Endothelial cell (in vitro differentiated cells): ENCODE results near the gene PTPN6. TPM values are rescaled to one million over a fixed set of nuclear protein-coding genes. Genes with fewer than 3 reads are reported as not detected.

Experiments
- DNase-seq: peaks from one replicate; pipeline ENCODE4 v3.0.0; 2021; ENCODE audit warnings: low spot score
- H3K27ac Mint-ChIP-seq: one replicate; pipeline ENCODE4 v1.8.0; 2021; ENCODE audit warnings: mixed read lengths, inconsistent platforms; ENCODE audit not compliant: unreplicated experiment
- H3K27me3 Mint-ChIP-seq: one replicate; pipeline ENCODE4 v1.8.0; 2021; ENCODE audit warnings: mild to moderate bottlenecking, moderate library complexity, mixed read lengths, inconsistent platforms; ENCODE audit not compliant: unreplicated experiment
- H3K36me3 Mint-ChIP-seq: one replicate; pipeline ENCODE4 v1.8.0; 2021; ENCODE audit warnings: mild to moderate bottlenecking, low read depth, mixed read lengths, inconsistent platforms; ENCODE audit not compliant: unreplicated experiment
- H3K4me1 Mint-ChIP-seq: one replicate; pipeline ENCODE4 v1.8.0; 2021; ENCODE audit warnings: mild to moderate bottlenecking, mixed read lengths, inconsistent platforms; ENCODE audit not compliant: unreplicated experiment
- H3K4me3 Mint-ChIP-seq: one replicate; pipeline ENCODE4 v1.8.0; 2021; ENCODE audit warnings: mild to moderate bottlenecking, mixed read lengths, inconsistent platforms; ENCODE audit not compliant: unreplicated experiment
- H3K9me3 Mint-ChIP-seq: one replicate; pipeline ENCODE4 v1.8.0; 2021; ENCODE audit warnings: mixed read lengths, inconsistent platforms; ENCODE audit not compliant: unreplicated experiment
- CTCF ChIP-seq: fragments of 200-600 bp; sonication (generic); IDR thresholded peaks from one replicate; pipeline ENCODE4 v1.5.0; 2021; ENCODE audit warnings: antibody characterized with exemption; ENCODE audit not compliant: unreplicated experiment
- total RNA-seq: library from RNA; stranded (reverse); fragmentation: NEBNext Ultra II Directional; extraction: Animal tissue kit (Norgen Biotek cat#: 25700); gene quantifications from one replicate; pipeline ENCODE4 v1.2.1, GENCODE V29; 2021; ENCODE audit not compliant: unreplicated experiment

The PTPN6 gene
- total RNA-seq, 1 donor from 2014 or later = 22.1 TPM

GRCh38 chr12:6967651-6968100 lies 16.5 kb downstream of the PTPN6 start:
- no peak for TF ChIP-seq CTCF
- Mint-ChIP-seq H3K27ac (no peak overlapping the region), H3K9me3 (no peaks in the 10 kb centered on the region), H3K36me3 (peaks cover 31% of the 10 kb centered on the region), H3K4me3 (peak overlapping the region; percentile 42), H3K4me1 (peaks cover 42% of the 10 kb centered on the region), H3K27me3 (peaks cover 21% of the 10 kb centered on the region)
- no peak for DNase-seq

- peaks cover 31% of the 10 kb centered on the region for H3K36me3 Mint-ChIP-seq
- peaks cover 37% of the 10 kb centered on the region for H3K4me1 Mint-ChIP-seq
- no peak for TF ChIP-seq CTCF
These were observed 17.3 kb downstream of the PTPN6 start for GRCh38 chr12:6968426-6968825.

GRCh38 chr12:6970096-6970527 lies 19.0 kb downstream of the PTPN6 start:
- peaks cover 18% of the 10 kb centered on the region for H3K27me3 Mint-ChIP-seq
- no peaks in the 10 kb centered on the region for H3K9me3 Mint-ChIP-seq
- H3K36me3 Mint-ChIP-seq = peaks cover 31% of the 10 kb centered on the region
- no peak for DNase-seq
- H3K4me1 Mint-ChIP-seq = peaks cover 30% of the 10 kb centered on the region
- H3K27ac Mint-ChIP-seq = peak overlapping the region; percentile 90
- TF ChIP-seq CTCF = no peak
- peak overlapping the region; percentile 100 for H3K4me3 Mint-ChIP-seq

More at GRCh38 chr12:6968426-6968825, 17.3 kb downstream of the PTPN6 start:
- Mint-ChIP-seq H3K4me3 (peak overlapping the region; percentile 100), H3K9me3 (no peaks in the 10 kb centered on the region), H3K27ac (peak overlapping the region; percentile 89), H3K27me3 (peaks cover 20% of the 10 kb centered on the region)
- DNase-seq = no peak

- Mint-ChIP-seq H3K27ac (no peak overlapping the region), H3K4me1 (peaks cover 16% of the 10 kb centered on the region), H3K36me3 (peaks cover 36% of the 10 kb centered on the region), H3K9me3 (no peaks in the 10 kb centered on the region), H3K4me3 (no peak overlapping the region), H3K27me3 (peaks cover 12% of the 10 kb centered on the region)
- no peak for TF ChIP-seq CTCF
- no peak for DNase-seq
These were observed 23.0 kb downstream of the PTPN6 start for GRCh38 chr12:6974180-6974579.

GRCh38 chr12:6975297-6976032 lies 24.3 kb downstream of the PTPN6 start:
- no peaks in the 10 kb centered on the region for H3K9me3 Mint-ChIP-seq
- H3K36me3 Mint-ChIP-seq = peaks cover 34% of the 10 kb centered on the region
- H3K4me1 Mint-ChIP-seq = peaks cover 9% of the 10 kb centered on the region
- peaks cover 10% of the 10 kb centered on the region for H3K27me3 Mint-ChIP-seq
- H3K4me3 Mint-ChIP-seq = peak overlapping the region; percentile 9
- DNase-seq = no peak
- H3K27ac Mint-ChIP-seq = peak overlapping the region; percentile 37
- TF ChIP-seq CTCF = no peak
